ENCODE measurements around the gene MCTP1. TPM values are rescaled to one million over a fixed set of nuclear protein-coding genes. Genes with fewer than 3 reads are reported as not detected.

The MCTP1 gene
- total and polyA plus RNA-seq, 9 of the 15 experiments (the other 6 are each of a cell fraction or from before 2014, with no cell fraction given), result 0.04 to 0.93 (median 0.06) TPM; not detected in 4

- TF ChIP-seq ZBTB33 (CRISPR knock-in tag; IDR thresholded peaks at IDR 0.05) (no peak), ZFX (CRISPR knock-in tag; IDR thresholded peaks at IDR 0.05) (no peak), ZNF398 (CRISPR knock-in tag; IDR thresholded peaks at IDR 0.05) (no peak), ASH1L (IDR thresholded peaks at IDR 0.05; ENCODE audit: borderline replicate concordance, low read depth, partially characterized antibody) (no peak), ZFPM2 (CRISPR knock-in tag; IDR thresholded peaks at IDR 0.05) (no peak)
These were observed 595.0 kb downstream of the MCTP1 start (continued) for GRCh38 chr5:94689908-94690307.

GRCh38 chr5:94682814-94683520 lies 601.9 kb downstream of the MCTP1 start:
- POLR2A ChIA-PET, result no interaction called here
- FAIRE-seq, result no peak
- H3K4me1 ChIP-seq (replicated peaks in 1 of 2; ENCODE audit: control insufficient read depth in 2 of 2, insufficient read depth in 2 of 2, low read length in 2 of 2), result no peaks in the 10 kb centered on the region
- H3K79me2 ChIP-seq (ENCODE audit: control insufficient read depth, insufficient read depth, low read length), result no peaks in the 10 kb centered on the region
- no peak overlapping the region for H3K4me3 ChIP-seq
- DNase-seq (ENCODE audit: extremely low read depth in 1 of 4, low spot score in 3 of 4), result no peak
- H4K20me1 ChIP-seq (replicated peaks; ENCODE audit: control insufficient read depth, insufficient read depth, low read length), result no peaks in the 10 kb centered on the region
- ATAC-seq, result no peak
- H3K9me3 ChIP-seq (replicated peaks; ENCODE audit: control insufficient read depth, insufficient read depth, low read depth, low read length), result no peaks in the 10 kb centered on the region
- no peak overlapping the region for H2AFZ ChIP-seq (ENCODE audit: low read depth, low read length)
- intact Hi-C loops (cut with micrococcal nuclease) (loop anchor here (2.0 kb wide), 1 partner anchor 66 kb away; no protein-coding TSS in a partner anchor), in situ Hi-C loops (cut with MboI) (no loop called here)
- no TSS peak for BruUV-seq (replicated peaks)
- H3K27ac ChIP-seq (ENCODE audit: extremely low read depth, low read depth, low read length), result no peak overlapping the region
- no peak overlapping the region for H3K4me2 ChIP-seq (ENCODE audit: insufficient read depth, low read length)
- H3K27me3 ChIP-seq (ENCODE audit: control insufficient read depth in 2 of 2, insufficient read depth in 2 of 2, low read length in 2 of 2), result no peaks in the 10 kb centered on the region
- 70% methylated on average over 5 of the region's 5 CpGs for WGBS (ENCODE audit: insufficient coverage, low coverage, missing lambda C conversion rate)
- H3K9me1 ChIP-seq (ENCODE audit: control insufficient read depth, insufficient read depth, low read length), result no peaks in the 10 kb centered on the region
- peaks cover 23% of the 10 kb centered on the region; the same call in 1 of the 3 replicates for H3K36me3 ChIP-seq (ENCODE audit: control insufficient read depth, insufficient read depth, low read length)
- CTCF ChIA-PET (ENCODE audit: low intra/inter-chr PET ratio), result no interaction called here
- H3K9ac ChIP-seq (ENCODE audit: insufficient read depth in 1 of 2, low read depth in 2 of 2, low read length in 2 of 2), result no peak overlapping the region
- no peak for TF ChIP-seq BMI1 (IDR thresholded peaks at IDR 0.05; ENCODE audit: low read length)
